ENCODE results near the gene HMGN3. TPM values are rescaled to one million over a fixed set of nuclear protein-coding genes. Genes with fewer than 3 reads are reported as not detected.

HMGN3 gene
- 14.2 and 41.5 TPM in 2 replicates for total RNA-seq

- TF ChIP-seq CTCF (IDR thresholded peaks at IDR 0.05; ENCODE audit: insufficient read depth, low read length, severe bottlenecking) = no peak
Observed at GRCh38 chr6:79234150-79235022, at the start of gene HMGN3. Gene HMGN3 (minus strand): TSS chr6:79234682.

GRCh38 chr6:79280756-79281155 lies 46.3 kb upstream of the HMGN3 start:
- TF ChIP-seq CTCF (IDR thresholded peaks at IDR 0.05; ENCODE audit: insufficient read depth, low read length, severe bottlenecking) = no peak
- Histone ChIP-seq H3K27me3 (ENCODE audit: control insufficient read depth, insufficient read depth, low read length) (no peaks in the 10 kb centered on the region), H3K4me3 (ENCODE audit: low read depth, low read length) (no peak overlapping the region), H3K36me3 (ENCODE audit: control insufficient read depth, insufficient read depth, low read length) (no peaks in the 10 kb centered on the region)
- no peak for FAIRE-seq
- no peak for DNase-seq (ENCODE audit: low read depth)

More at GRCh38 chr6:79234150-79235022, at the start of gene HMGN3:
- peak; percentile 78 for DNase-seq (ENCODE audit: low read depth)
- Histone ChIP-seq H3K36me3 (ENCODE audit: control insufficient read depth, insufficient read depth, low read length) (no peaks in the 10 kb centered on the region), H3K4me3 (ENCODE audit: low read depth, low read length) (peak within 1 kb of the TSS; percentile 61), H3K27me3 (ENCODE audit: control insufficient read depth, insufficient read depth, low read length) (no peaks in the 10 kb centered on the region)
- FAIRE-seq = no peak

- Histone ChIP-seq H3K27me3 (ENCODE audit: control insufficient read depth, insufficient read depth, low read length) (no peaks in the 10 kb centered on the region), H3K36me3 (ENCODE audit: control insufficient read depth, insufficient read depth, low read length) (no peaks in the 10 kb centered on the region), H3K4me3 (ENCODE audit: low read depth, low read length) (no peak overlapping the region)
- no peak for FAIRE-seq
- DNase-seq (ENCODE audit: low read depth) = peak; percentile 47
- no peak for TF ChIP-seq CTCF (IDR thresholded peaks at IDR 0.05; ENCODE audit: insufficient read depth, low read length, severe bottlenecking)
Observed at GRCh38 chr6:79277109-79277508, 42.6 kb upstream of the HMGN3 start.

- FAIRE-seq (no peak), DNase-seq (ENCODE audit: low read depth) (peak; percentile 50)
- H3K4me3 ChIP-seq (ENCODE audit: low read depth, low read length) = no peak overlapping the region
- no peak for TF ChIP-seq CTCF (IDR thresholded peaks at IDR 0.05; ENCODE audit: insufficient read depth, low read length, severe bottlenecking)
- no peaks in the 10 kb centered on the region for H3K36me3 ChIP-seq (ENCODE audit: control insufficient read depth, insufficient read depth, low read length)
- no peaks in the 10 kb centered on the region for H3K27me3 ChIP-seq (ENCODE audit: control insufficient read depth, insufficient read depth, low read length)
Observed at GRCh38 chr6:79269877-79270276, 35.4 kb upstream of the HMGN3 start.

GRCh38 chr6:79267128-79267527 lies 32.6 kb upstream of the HMGN3 start:
- no peak overlapping the region for H3K4me3 ChIP-seq (ENCODE audit: low read depth, low read length)
- H3K27me3 ChIP-seq (ENCODE audit: control insufficient read depth, insufficient read depth, low read length) = no peaks in the 10 kb centered on the region
- no peak for TF ChIP-seq CTCF (IDR thresholded peaks at IDR 0.05; ENCODE audit: insufficient read depth, low read length, severe bottlenecking)
- no peak for FAIRE-seq
- no peak for DNase-seq (ENCODE audit: low read depth)
- H3K36me3 ChIP-seq (ENCODE audit: control insufficient read depth, insufficient read depth, low read length) = no peaks in the 10 kb centered on the region
